GM19455 (cell line): ENCODE measurements around the gene EIF3K.
"Not testable (repeated sequence)": the region's sequence is repeated elsewhere in the genome, so short reads cannot be mapped to it uniquely, and the experiment has no call there.

Source experiments
- ATAC-seq: cut with Tn5 transposase; IDR thresholded peaks from one replicate; pipeline ENCODE4 v1.9.1; 2021; ENCODE audit not compliant: unreplicated experiment

EIF3K gene

GRCh38 chr19:38617764-38618589, 1.0 kb upstream of the EIF3K start, which contains the start of gene MAP4K1:
MAP4K1 (minus strand) TSS chr19:38617953; CDS start chr19:38617895, 58 bp downstream.
- peak; percentile 56 for ATAC-seq

- ATAC-seq: peak; percentile 11
Observed at GRCh38 chr19:38619361-38620174, 580 bp downstream of the EIF3K start.

- ATAC-seq: no peak
Observed at GRCh38 chr19:38624822-38625221, 5.8 kb downstream of the EIF3K start.

GRCh38 chr19:38626401-38626800, 7.4 kb downstream of the EIF3K start:
- no peak for ATAC-seq

- no peak for ATAC-seq
Observed at GRCh38 chr19:38629568-38629967, 10.6 kb downstream of the EIF3K start.

GRCh38 chr19:38631301-38631700, 12.3 kb downstream of the EIF3K start:
- not testable (repeated sequence) for ATAC-seq

GRCh38 chr19:38631811-38632475, 13.0 kb downstream of the EIF3K start:
- not testable (repeated sequence) for ATAC-seq

GRCh38 chr19:38632476-38633213, 13.7 kb downstream of the EIF3K start:
- ATAC-seq: no peak

- no peak for ATAC-seq
Observed at GRCh38 chr19:38634757-38635482, 15.9 kb downstream of the EIF3K start.

GRCh38 chr19:38635483-38636399, 16.8 kb downstream of the EIF3K start:
- no peak for ATAC-seq

GRCh38 chr19:38638461-38638860, 19.5 kb downstream of the EIF3K start:
- no peak for ATAC-seq

- no peak for ATAC-seq
Observed at GRCh38 chr19:38639679-38640078, 20.7 kb downstream of the EIF3K start.

- no peak for ATAC-seq
Observed at GRCh38 chr19:38640368-38640767, 21.4 kb downstream of the EIF3K start.

GRCh38 chr19:38642176-38642575, 23.2 kb downstream of the EIF3K start:
- ATAC-seq: no peak

- ATAC-seq: no peak
Observed at GRCh38 chr19:38644719-38645118, 25.7 kb downstream of the EIF3K start.

- peak; percentile 88 for ATAC-seq
Observed at GRCh38 chr19:38647368-38647965, 28.5 kb downstream of the EIF3K start, which contains the start of gene ACTN4. ACTN4 (plus strand) TSS chr19:38647649; CDS start chr19:38647746, 97 bp downstream.

GRCh38 chr19:38647966-38648768, 29.2 kb downstream of the EIF3K start:
- ATAC-seq: no peak
